Measurements from ENCODE around the gene POLG. TPM values are rescaled to one million over a fixed set of nuclear protein-coding genes. Genes with fewer than 3 reads are reported as not detected.

POLG gene
- total RNA-seq, 1 donor: 40.3 TPM

GRCh38 chr15:89374086-89374981 lies 39.7 kb upstream of the POLG start:
- no peak for DNase-seq (ENCODE audit: low read depth)
- no peak overlapping the region for H3K4me3 ChIP-seq (ENCODE audit: low read depth, low read length)
- TF ChIP-seq CTCF (IDR thresholded peaks at IDR 0.05; ENCODE audit: insufficient read depth, low read length): no peak

DNA sequence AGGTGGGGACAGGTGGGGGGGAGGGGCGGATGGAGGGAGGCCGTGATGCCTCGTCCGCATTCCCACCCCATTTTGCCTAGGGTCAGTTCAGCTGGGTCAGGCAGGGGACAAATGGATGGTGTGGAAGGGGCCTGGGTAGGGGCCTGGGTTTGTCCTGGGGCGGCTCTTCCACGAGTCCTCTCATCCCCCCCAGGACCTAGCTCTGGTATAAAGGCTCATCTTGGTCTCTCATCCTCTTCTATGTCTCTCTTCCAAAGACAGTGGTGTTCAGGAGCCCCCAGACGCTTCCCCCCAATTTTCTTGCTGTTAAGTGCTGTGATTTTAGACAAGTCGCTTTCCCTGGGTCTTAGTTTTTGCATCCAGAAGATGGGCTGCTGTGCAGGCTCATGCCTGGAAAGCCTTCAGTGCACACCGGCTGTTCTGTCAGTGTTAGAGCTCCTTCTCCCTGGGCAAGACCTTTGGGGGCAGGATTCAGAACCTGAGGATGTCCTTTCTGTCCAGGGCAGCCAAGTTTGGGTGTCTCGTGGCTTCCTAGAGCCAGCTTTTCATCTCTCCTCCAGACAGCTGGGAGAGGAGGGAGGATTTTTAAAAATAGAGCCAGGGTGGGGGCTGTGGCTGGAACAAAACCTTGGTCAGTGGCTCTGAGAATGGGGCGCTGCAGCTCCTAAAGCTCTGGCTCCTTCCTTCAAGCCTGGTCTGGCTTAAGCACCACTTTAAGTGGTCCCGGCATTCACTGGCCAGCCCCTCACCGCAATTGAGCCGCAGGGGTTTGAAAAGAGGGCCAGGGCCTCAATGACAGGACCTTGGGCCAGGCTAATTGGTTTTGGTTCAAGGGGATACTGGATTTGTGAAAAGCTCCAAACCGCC lies 37.7 kb upstream of the POLG start:
- TF ChIP-seq CTCF (IDR thresholded peaks at IDR 0.05; ENCODE audit: insufficient read depth, low read length): no peak
- DNase-seq (ENCODE audit: low read depth): no peak
- H3K4me3 ChIP-seq (ENCODE audit: low read depth, low read length): no peak overlapping the region

DNA sequence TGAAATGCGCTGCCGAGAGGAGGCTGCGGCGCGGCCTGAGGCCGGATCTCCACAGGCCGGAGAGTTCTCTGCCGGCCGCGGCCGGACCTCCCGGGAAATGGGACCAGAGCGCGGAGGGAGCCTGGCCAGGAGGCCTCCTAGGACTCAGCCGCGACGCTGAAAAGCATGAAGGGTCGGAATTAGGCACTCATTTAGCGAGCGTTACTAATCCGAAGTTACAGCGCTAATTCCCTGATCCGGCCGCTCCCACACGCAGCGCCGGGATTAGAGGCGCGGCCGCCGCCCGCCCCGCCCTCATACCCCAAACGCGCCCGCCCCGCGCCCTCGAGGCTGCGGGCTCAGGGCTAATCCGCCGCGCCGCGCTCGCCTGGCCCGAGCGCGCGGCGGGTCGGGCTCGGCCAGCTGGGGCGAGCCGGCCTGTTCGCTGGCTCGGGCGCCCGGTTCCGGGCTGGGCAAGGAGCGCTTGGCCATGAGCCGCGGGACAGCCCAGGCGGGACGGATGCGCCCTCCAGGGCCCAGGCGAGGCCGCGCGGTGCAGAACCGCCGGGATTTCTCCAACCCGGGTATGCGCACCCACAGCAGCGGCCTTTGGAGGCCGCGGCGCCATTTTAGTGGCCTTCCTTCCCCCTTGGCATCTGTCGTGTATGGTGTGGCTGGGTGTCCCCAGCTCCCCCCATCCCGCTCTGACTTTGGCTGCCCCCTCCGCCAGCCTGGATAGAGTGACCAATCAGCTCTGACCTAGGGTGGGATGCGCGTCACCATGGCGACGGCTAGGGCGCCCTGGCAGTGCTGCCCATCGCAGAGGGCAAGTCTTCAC lies 36.8 kb upstream of the POLG start:
- H3K4me3 ChIP-seq (ENCODE audit: low read depth, low read length): no peak overlapping the region
- no peak for TF ChIP-seq CTCF (IDR thresholded peaks at IDR 0.05; ENCODE audit: insufficient read depth, low read length)
- no peak for DNase-seq (ENCODE audit: low read depth)

DNA sequence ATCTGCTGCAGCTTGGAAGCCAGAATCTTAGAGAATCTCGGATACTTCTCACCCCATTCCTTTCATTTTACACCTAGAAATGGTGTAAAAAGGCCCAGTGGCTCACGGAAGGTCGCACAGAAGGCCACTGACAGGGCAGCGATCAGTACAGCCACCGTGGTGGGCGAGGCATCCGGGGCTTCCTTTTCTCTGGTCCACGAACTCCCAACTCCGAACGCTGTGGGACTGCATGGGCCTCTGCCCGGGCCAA lies 36.3 kb upstream of the POLG start:
- no peak for TF ChIP-seq CTCF (IDR thresholded peaks at IDR 0.05; ENCODE audit: insufficient read depth, low read length)
- H3K4me3 ChIP-seq (ENCODE audit: low read depth, low read length): no peak overlapping the region
- DNase-seq (ENCODE audit: low read depth): no peak

DNA sequence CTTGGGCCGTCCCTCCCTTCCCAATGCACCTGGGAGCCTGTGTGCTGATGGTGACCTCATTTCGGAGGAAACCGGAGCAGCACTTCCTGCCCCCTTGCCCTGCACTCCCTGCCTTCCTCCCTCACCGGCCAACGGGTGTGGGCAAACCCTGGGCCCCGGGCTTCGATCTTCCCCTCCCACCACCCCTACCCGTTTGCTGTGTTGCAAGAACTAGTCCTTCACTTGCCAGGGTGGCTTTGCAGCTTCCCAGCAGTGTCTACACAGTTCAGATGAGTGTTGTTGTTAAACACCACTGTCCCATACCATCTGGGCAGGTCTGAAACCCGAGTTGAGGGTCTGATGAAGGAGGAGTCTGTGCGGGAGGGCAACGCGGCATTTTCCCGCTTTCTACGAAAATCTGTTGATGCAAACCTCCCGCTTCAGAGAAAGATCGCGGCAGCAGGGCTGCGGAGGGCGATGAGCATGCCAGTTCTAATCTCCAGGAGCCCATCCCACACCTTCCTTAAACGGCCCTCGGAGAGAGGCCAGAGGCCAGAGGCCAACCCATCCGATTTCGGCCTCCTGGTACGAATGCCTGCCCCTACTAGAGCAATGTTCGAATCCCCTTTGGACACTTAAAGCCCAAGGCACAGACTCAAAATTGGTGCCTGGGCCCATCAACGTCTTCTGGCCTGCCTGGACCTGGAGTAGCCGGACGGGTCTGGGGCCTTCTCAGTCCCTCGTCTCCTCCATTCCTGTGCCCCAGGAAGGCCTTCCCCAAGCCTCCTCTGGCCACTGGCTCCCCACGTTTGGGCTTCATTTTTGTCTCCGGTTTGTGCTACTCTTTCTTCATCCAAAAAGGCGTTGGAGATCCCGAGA lies 35.7 kb upstream of the POLG start:
- no peak for DNase-seq (ENCODE audit: low read depth)
- TF ChIP-seq CTCF (IDR thresholded peaks at IDR 0.05; ENCODE audit: insufficient read depth, low read length): no peak
- H3K4me3 ChIP-seq (ENCODE audit: low read depth, low read length): no peak overlapping the region

All from fibroblast of the aortic adventitia (primary cell).